HEK293T (cell line): ENCODE data around the gene ADAMTS15.

Source experiments
- BHLHE40 ChIP-seq: fragments of 450-650 bp; IDR thresholded peaks from 2 replicates; pipeline ENCODE4 v1.6.1; 2016; ENCODE audit warnings: mild to moderate bottlenecking, moderate library complexity, borderline replicate concordance
- CTBP1 ChIP-seq: fragments of 450-650 bp; IDR thresholded peaks from 2 replicates; pipeline ENCODE4 v1.6.1; 2016; ENCODE audit warnings: borderline replicate concordance
- ELF4 ChIP-seq: fragments of 450-650 bp; IDR thresholded peaks from 2 replicates; pipeline ENCODE4 v1.6.1; 2017; ENCODE audit warnings: antibody characterized with exemption
- FOXA1 ChIP-seq: fragments of 450-650 bp; IDR thresholded peaks from 2 replicates; pipeline ENCODE4 v1.6.1; 2016; ENCODE audit warnings: mild to moderate bottlenecking
- FOXK2 ChIP-seq: fragments of 450-650 bp; IDR thresholded peaks from 2 replicates; pipeline ENCODE4 v1.6.1; 2016; ENCODE audit warnings: mild to moderate bottlenecking
- FOXM1 ChIP-seq: fragments of 450-650 bp; IDR thresholded peaks from 2 replicates; pipeline ENCODE4 v1.6.1; 2017; ENCODE audit warnings: mild to moderate bottlenecking, borderline replicate concordance
- HDGF ChIP-seq: fragments of 450-650 bp; IDR thresholded peaks from 2 replicates; pipeline ENCODE4 v1.6.1; 2017; ENCODE audit warnings: antibody characterized with exemption, borderline replicate concordance
- L3MBTL2 ChIP-seq: fragments of 450-650 bp; conservative IDR thresholded peaks from 2 replicates; pipeline ENCODE4 v1.6.1; 2016; ENCODE audit warnings: mild to moderate bottlenecking
- NFRKB ChIP-seq: fragments of 450-650 bp; IDR thresholded peaks from 2 replicates; pipeline ENCODE4 v1.6.1; 2016; ENCODE audit warnings: mild to moderate bottlenecking, moderate library complexity
- SP1 ChIP-seq: fragments of 450-650 bp; IDR thresholded peaks from 2 replicates; pipeline ENCODE4 v1.6.1; 2017
- SUZ12 ChIP-seq: fragments of 450-650 bp; IDR thresholded peaks from 2 replicates; pipeline ENCODE4 v1.6.1; 2016; ENCODE audit warnings: mild to moderate bottlenecking
- TARDBP ChIP-seq: fragments of 450-650 bp; IDR thresholded peaks from 2 replicates; pipeline ENCODE4 v1.6.1; 2016
- ZNF384 ChIP-seq: fragments of 450-650 bp; IDR thresholded peaks from 2 replicates; pipeline ENCODE4 v1.6.1; 2016

- TF ChIP-seq NFRKB (no peak), FOXK2 (no peak), FOXM1 (no peak), SP1 (no peak), ELF4 (no peak), HDGF (no peak), L3MBTL2 (no peak), ZNF384 (no peak), BHLHE40 (no peak), FOXA1 (no peak), TARDBP (no peak), CTBP1 (no peak), SUZ12 (no peak)
These were observed 7.8 kb downstream of the ADAMTS15 start for GRCh38 chr11:130456286-130456685.
